OCI-LY7 (cell line): ENCODE measurements around the gene ALS2CL. TPM values are rescaled to one million over a fixed set of nuclear protein-coding genes. Genes with fewer than 3 reads are reported as not detected.

ENCODE experiments used
- BruUV-seq: library from RNA; stranded (reverse); fragments of 400-500 nt; replicated peaks from 2 replicates; lab custom pipeline; 2021; lab: Mats Ljungman, UMichigan
- CTCF ChIA-PET: fragments of 300-600 bp; sonication (Branson Sonifier 250); formaldehyde crosslinking; loops from one replicate; lab custom pipeline; 2022; ENCODE audit warnings: antibody characterized with exemption; ENCODE audit not compliant: unreplicated experiment; lab: Charles Lee
- POLR2A ChIA-PET: fragments of 300-600 bp; sonication (Branson Sonifier 250); formaldehyde crosslinking; loops from one replicate; lab custom pipeline; 2022; ENCODE audit warnings: antibody characterized with exemption; lab: Charles Lee
- DNase-seq: peaks from one replicate; pipeline ENCODE4 v3.0.0-alpha.2; 2015; ENCODE audit warnings: low spot score
- H2AFZ ChIP-seq: fragments of 200-600 bp; sonication (generic), shearing (Covaris generic); 2 replicates; pipeline ENCODE4 v1.6.1; 2014; ENCODE audit warnings: mild to moderate bottlenecking, antibody characterized with exemption, low read length, moderate library complexity
- H3K27ac ChIP-seq: fragments of 200-600 bp; sonication (generic); 2 replicates; pipeline ENCODE4 v1.5.1; 2014; ENCODE audit warnings: mixed run types, low read depth, mild to moderate bottlenecking, moderate library complexity, low read length, inconsistent platforms; ENCODE audit not compliant: poor library complexity, severe bottlenecking
- H3K36me3 ChIP-seq: fragments of 200-600 bp; sonication (generic); 2 replicates; pipeline ENCODE4 v1.6.1; 2014; ENCODE audit warnings: mild to moderate bottlenecking, antibody characterized with exemption, low read length, moderate library complexity, mixed read lengths; ENCODE audit not compliant: insufficient read depth
- H3K4me1 ChIP-seq: fragments of 200-600 bp; sonication (generic); 2 replicates; pipeline ENCODE4 v1.5.1; 2014; ENCODE audit warnings: mild to moderate bottlenecking, low read length; ENCODE audit not compliant: insufficient read depth, poor library complexity, severe bottlenecking
- H3K4me2 ChIP-seq: fragments of 200-600 bp; sonication (generic); 2 replicates; pipeline ENCODE4 v1.6.1; 2014; ENCODE audit warnings: mild to moderate bottlenecking, low read length
- H3K4me3 ChIP-seq: fragments of 200-600 bp; sonication (generic); 2 replicates; pipeline ENCODE4 v1.5.1; 2014; ENCODE audit warnings: mild to moderate bottlenecking, low read depth, low read length; ENCODE audit not compliant: poor library complexity, severe bottlenecking
- H3K79me2 ChIP-seq: fragments of 200-600 bp; sonication (generic); 2 replicates; pipeline ENCODE4 v1.6.1; 2016; ENCODE audit warnings: low read depth, mild to moderate bottlenecking, low read length, moderate library complexity, mixed read lengths; ENCODE audit not compliant: insufficient read depth
- H3K9me2 ChIP-seq: fragments of 200-600 bp; sonication (generic); 2 replicates; pipeline ENCODE4 v1.6.1; 2016; ENCODE audit warnings: mild to moderate bottlenecking, low read length, mixed read lengths; ENCODE audit not compliant: insufficient read depth
- H3K9me3 ChIP-seq: fragments of 200-600 bp; sonication (generic); 2 replicates; pipeline ENCODE4 v1.6.1; 2014; ENCODE audit warnings: mild to moderate bottlenecking, mixed run types, low read length, mixed read lengths
- H4K20me1 ChIP-seq: fragments of 200-600 bp; sonication (generic); 2 replicates; pipeline ENCODE4 v1.6.1; 2014; ENCODE audit warnings: mild to moderate bottlenecking, antibody characterized with exemption, low read length, moderate library complexity, mixed read lengths; ENCODE audit not compliant: insufficient read depth
- CTCF ChIP-seq: fragments of 200-600 bp; sonication (generic); conservative IDR thresholded peaks from 2 replicates; pipeline ENCODE4 v1.5.1; 2014; ENCODE audit warnings: mild to moderate bottlenecking, antibody characterized with exemption, low read length, moderate library complexity, mixed read lengths
- EZH2phosphoT487 ChIP-seq: fragments of 200-600 bp; sonication (generic); IDR thresholded peaks from 2 replicates; pipeline ENCODE4 v1.6.1; 2018; ENCODE audit warnings: low read depth, borderline replicate concordance, mild to moderate bottlenecking, mixed run types, antibody characterized with exemption, low read length, moderate library complexity, mixed read lengths
- intact Hi-C: fragments of 100-400 bp; cut with micrococcal nuclease; formaldehyde crosslinking; loops from one replicate; pipeline ENCODE4 v1.10.0; 2022; ENCODE audit not compliant: unreplicated experiment
- total RNA-seq, 2 experiments: library from RNA; depleted of rRNA in 1 of 2; stranded (reverse); fragments of >200 nt in 1 of 2; shearing (Covaris generic) in 1 of 2; gene quantifications; 2 replicates each; pipeline ENCODE4 v1.2.3, GENCODE V29; 2014 to 2022

ALS2CL gene
- total RNA-seq, 2 experiments from 2014 or later = 0.28 TPM; not detected in 1

GRCh38 chr3:46634856-46635255 lies 58.6 kb downstream of the ALS2CL start:
- ChIA-PET CTCF (interaction anchor here (0.5 kb wide), 1 partner anchor 90 kb away, joined by 3 read pairs; no protein-coding TSS in a partner anchor), POLR2A (no interaction called here)
- Histone ChIP-seq H2AFZ (no peak overlapping the region), H3K4me2 (no peak overlapping the region), H3K9me3 (no peaks in the 10 kb centered on the region), H3K4me3 (no peak overlapping the region), H3K79me2 (no peaks in the 10 kb centered on the region), H3K27ac (no peak overlapping the region), H3K9me2 (no peaks in the 10 kb centered on the region), H4K20me1 (no peaks in the 10 kb centered on the region), H3K36me3 (no peaks in the 10 kb centered on the region), H3K4me1 (peaks cover 4% of the 10 kb centered on the region)
- BruUV-seq = no TSS peak
- DNase-seq = no peak
- intact Hi-C loops = loop anchor here (5.0 kb wide), 1 partner anchor 78 kb away; no protein-coding TSS in a partner anchor
- no peak for TF ChIP-seq EZH2phosphoT487
- TF ChIP-seq CTCF = no peak

GRCh38 chr3:46632792-46633191 lies 60.7 kb downstream of the ALS2CL start:
- no peak overlapping the region for H3K4me3 ChIP-seq
- H3K9me3 ChIP-seq = no peaks in the 10 kb centered on the region
- ChIA-PET CTCF (no interaction called here), POLR2A (interaction anchor here (0.7 to 0.9 kb wide), 2 partner anchors 290 to 294 kb away, joined by 3 read pairs; no protein-coding TSS in a partner anchor)
- H3K9me2 ChIP-seq = no peaks in the 10 kb centered on the region
- peaks cover 12% of the 10 kb centered on the region for H3K4me1 ChIP-seq
- intact Hi-C loops = loop anchor here (5.0 kb wide), 1 partner anchor 75 kb away; no protein-coding TSS in a partner anchor
- H2AFZ ChIP-seq = no peak overlapping the region
- BruUV-seq = no TSS peak
- H3K36me3 ChIP-seq = no peaks in the 10 kb centered on the region
- TF ChIP-seq EZH2phosphoT487 (no peak), CTCF (no peak)
- no peak overlapping the region for H3K4me2 ChIP-seq
- no peak overlapping the region for H3K27ac ChIP-seq
- no peaks in the 10 kb centered on the region for H3K79me2 ChIP-seq
- no peak for DNase-seq
- H4K20me1 ChIP-seq = no peaks in the 10 kb centered on the region
